OCI-LY7 (cell line): ENCODE measurements around the gene KIF14.

ENCODE experiments used
- CTCF ChIP-seq: fragments of 200-600 bp; sonication (generic); conservative IDR thresholded peaks from 2 replicates; pipeline ENCODE4 v1.5.1; 2014; ENCODE audit warnings: mild to moderate bottlenecking, antibody characterized with exemption, low read length, moderate library complexity, mixed read lengths
- EZH2phosphoT487 ChIP-seq: fragments of 200-600 bp; sonication (generic); IDR thresholded peaks from 2 replicates; pipeline ENCODE4 v1.6.1; 2018; ENCODE audit warnings: low read depth, borderline replicate concordance, mild to moderate bottlenecking, mixed run types, antibody characterized with exemption, low read length, moderate library complexity, mixed read lengths

GRCh38 chr1:200640963-200641401, 20.4 kb upstream of the KIF14 start:
- no peak for TF ChIP-seq CTCF
- no peak for TF ChIP-seq EZH2phosphoT487
